ENCODE measurements around the gene OR4D2. TPM values are rescaled to one million over a fixed set of nuclear protein-coding genes. Genes with fewer than 3 reads are reported as not detected.
A peak's percentile ranks its signal among the peaks of the same experiment; 100 is the strongest.

The OR4D2 gene
- total and polyA plus RNA-seq, 7 experiments from 2014 or later = not detected

- Mint-ChIP-seq H3K36me3 (peaks cover 10 to 48% (median 14%) of the 10 kb centered on the region in 5 donors), H3K9me3 (no peaks in the 10 kb centered on the region), H3K27me3 (no peaks in the 10 kb centered on the region), H3K27ac (no peak overlapping the region), H3K4me1 (no peaks in the 10 kb centered on the region), H3K4me3 (no peak overlapping the region)
- Histone ChIP-seq H3K4me3 (ENCODE audit: low read length) (no peak overlapping the region), H3K9me3 (ENCODE audit: control insufficient read depth in 2 of 3, low read length in 3 of 3) (no peaks in the 10 kb centered on the region), H3K27me3 (ENCODE audit: control insufficient read depth in 2 of 2, insufficient read depth in 2 of 2, low read length in 2 of 2) (no peaks in the 10 kb centered on the region), H3K4me1 (ENCODE audit: control insufficient read depth in 2 of 2, insufficient read depth in 2 of 2, low read length in 2 of 2) (no peaks in the 10 kb centered on the region), H3K27ac (ENCODE audit: low read depth, low read length) (no peak overlapping the region), H3K36me3 (ENCODE audit: control insufficient read depth in 2 of 3, insufficient read depth in 3 of 3, low read length in 3 of 3) (peaks cover 0 to 52% (median 0%) of the 10 kb centered on the region in 3 experiments)
- POLR2A ChIA-PET = interaction anchor here (0.8 kb wide), 1 partner anchor 13 kb away, joined by 7 read pairs; no protein-coding TSS in a partner anchor
- intact Hi-C loops (cut with micrococcal nuclease) = no loop called here
- CTCF ChIA-PET = interaction anchor here (1.0 kb wide), 1 partner anchor 37 kb away, joined by 3 read pairs; no protein-coding TSS in a partner anchor
- ATAC-seq (no peak), DNase-seq (no peak)
Observed at GRCh38 chr17:58207451-58207850, 40.7 kb downstream of the OR4D2 start.

GRCh38 chr17:58208344-58208743 lies 41.6 kb downstream of the OR4D2 start:
- Histone ChIP-seq H3K4me3 (ENCODE audit: low read length) (no peak overlapping the region), H3K36me3 (ENCODE audit: control insufficient read depth in 2 of 3, insufficient read depth in 3 of 3, low read length in 3 of 3) (peaks cover 0 to 61% (median 0%) of the 10 kb centered on the region in 3 experiments), H3K27ac (ENCODE audit: low read depth, low read length) (no peak overlapping the region), H3K4me1 (ENCODE audit: control insufficient read depth in 2 of 2, insufficient read depth in 2 of 2, low read length in 2 of 2) (no peaks in the 10 kb centered on the region), H3K9me3 (ENCODE audit: control insufficient read depth in 2 of 3, low read length in 3 of 3) (no peaks in the 10 kb centered on the region), H3K27me3 (ENCODE audit: control insufficient read depth in 2 of 2, insufficient read depth in 2 of 2, low read length in 2 of 2) (no peaks in the 10 kb centered on the region)
- Mint-ChIP-seq H3K9me3 (no peaks in the 10 kb centered on the region), H3K36me3 (peaks cover 10 to 55% (median 20%) of the 10 kb centered on the region in 5 donors), H3K4me1 (no peaks in the 10 kb centered on the region), H3K27me3 (no peaks in the 10 kb centered on the region), H3K27ac (no peak overlapping the region), H3K4me3 (no peak overlapping the region)
- ATAC-seq (no peak), DNase-seq (no peak)
- CTCF ChIA-PET = interaction anchor here (1.0 kb wide), 1 partner anchor 38 kb away, joined by 3 read pairs; no protein-coding TSS in a partner anchor
- POLR2A ChIA-PET = interaction anchor here (0.6 kb wide), 1 partner anchor 16 kb away, joined by 3 read pairs; no protein-coding TSS in a partner anchor
- intact Hi-C loops (cut with micrococcal nuclease) = no loop called here

GRCh38 chr17:58210922-58211321 lies 44.1 kb downstream of the OR4D2 start:
- Mint-ChIP-seq H3K4me1 (no peaks in the 10 kb centered on the region), H3K36me3 (peaks cover 10 to 65% (median 26%) of the 10 kb centered on the region in 5 donors), H3K27me3 (no peaks in the 10 kb centered on the region), H3K27ac (no peak overlapping the region), H3K4me3 (no peak overlapping the region), H3K9me3 (no peaks in the 10 kb centered on the region)
- POLR2A ChIA-PET = no interaction called here
- intact Hi-C loops (cut with micrococcal nuclease) = no loop called here
- H3K36me3 ChIP-seq (ENCODE audit: control insufficient read depth in 2 of 3, insufficient read depth in 3 of 3, low read length in 3 of 3) = peaks cover 0 to 82% (median 0%) of the 10 kb centered on the region in 3 experiments
- ATAC-seq (no peak), DNase-seq (no peak)
- no peak overlapping the region for H3K27ac ChIP-seq (ENCODE audit: low read depth, low read length)
- H3K4me3 ChIP-seq (ENCODE audit: low read length) = no peak overlapping the region
- CTCF ChIA-PET = no interaction called here
- no peaks in the 10 kb centered on the region for H3K9me3 ChIP-seq (ENCODE audit: control insufficient read depth in 2 of 3, low read length in 3 of 3)
- H3K27me3 ChIP-seq (ENCODE audit: control insufficient read depth in 2 of 2, insufficient read depth in 2 of 2, low read length in 2 of 2) = no peaks in the 10 kb centered on the region
- H3K4me1 ChIP-seq (ENCODE audit: control insufficient read depth in 2 of 2, insufficient read depth in 2 of 2, low read length in 2 of 2) = no peaks in the 10 kb centered on the region

GRCh38 chr17:58215685-58216084 lies 48.9 kb downstream of the OR4D2 start:
- Histone ChIP-seq H3K27ac (ENCODE audit: low read depth, low read length) (no peak overlapping the region), H3K27me3 (ENCODE audit: control insufficient read depth in 2 of 2, insufficient read depth in 2 of 2, low read length in 2 of 2) (no peaks in the 10 kb centered on the region), H3K36me3 (ENCODE audit: control insufficient read depth in 2 of 3, insufficient read depth in 3 of 3, low read length in 3 of 3) (peaks cover 0 to 47% (median 0%) of the 10 kb centered on the region in 3 experiments), H3K9me3 (ENCODE audit: control insufficient read depth in 2 of 3, low read length in 3 of 3) (no peaks in the 10 kb centered on the region), H3K4me3 (ENCODE audit: low read length) (no peak overlapping the region), H3K4me1 (ENCODE audit: control insufficient read depth in 2 of 2, insufficient read depth in 2 of 2, low read length in 2 of 2) (peaks cover 8 to 9% of the 10 kb centered on the region in 2 donors)
- Mint-ChIP-seq H3K36me3 (peaks cover 4 to 36% (median 16%) of the 10 kb centered on the region in 5 donors), H3K27ac (peak overlapping the region in 1 of 9 donors; percentile 4), H3K4me3 (no peak overlapping the region), H3K4me1 (peaks cover 7 to 26% (median 18%) of the 10 kb centered on the region in 7 donors), H3K27me3 (no peaks in the 10 kb centered on the region), H3K9me3 (no peaks in the 10 kb centered on the region)
- CTCF ChIA-PET = no interaction called here
- POLR2A ChIA-PET = no interaction called here
- no peak for ATAC-seq
- DNase-seq = no peak
- intact Hi-C loops (cut with micrococcal nuclease) = loop anchor here (5.0 kb wide), 3 partner anchors 58 to 1128 kb away; partner anchors contain the start of gene AKAP1 (in 1 of the 2)

- H3K4me3 Mint-ChIP-seq = peak overlapping the region; percentile 18 to 94 (median 53)
Observed at GRCh38 chr17:58217766-58218165, 51.0 kb downstream of the OR4D2 start.

GRCh38 chr17:58219007-58219788 lies 52.4 kb downstream of the OR4D2 start, which contains the start of gene MKS1:
Gene MKS1, minus strand, starts transcription at chr17:58219255. Its CDS starts 25 bp downstream, at chr17:58219230.
- Histone ChIP-seq H3K9me3 (ENCODE audit: control insufficient read depth in 2 of 3, low read length in 3 of 3) (no peaks in the 10 kb centered on the region), H3K27ac (ENCODE audit: low read depth, low read length) (peak within 1 kb of the TSS; percentile 77), H3K4me1 (ENCODE audit: control insufficient read depth in 2 of 2, insufficient read depth in 2 of 2, low read length in 2 of 2) (peaks cover 8 to 9% of the 10 kb centered on the region in 2 donors), H3K36me3 (ENCODE audit: control insufficient read depth in 2 of 3, insufficient read depth in 3 of 3, low read length in 3 of 3) (peaks cover 0 to 18% (median 0%) of the 10 kb centered on the region in 3 experiments), H3K27me3 (ENCODE audit: control insufficient read depth in 2 of 2, insufficient read depth in 2 of 2, low read length in 2 of 2) (no peaks in the 10 kb centered on the region), H3K4me3 (ENCODE audit: low read length) (peak within 1 kb of the TSS; percentile 68)
- intact Hi-C loops (cut with micrococcal nuclease) = loop anchor here (1.0 to 5.0 kb wide), 18 partner anchors 19 to 1132 kb away; partner anchors contain the start of genes SRSF1 (in 2 of the 2), AKAP1 (in 1 of the 2), MRPS23 (in 1 of the 2) and PRR11 (in 1 of the 2)
- peaks cover 7 to 33% (median 23%) of the 10 kb centered on the region in 7 donors for H3K4me1 Mint-ChIP-seq
- ATAC-seq = peak; percentile 98
- H3K4me3 Mint-ChIP-seq = peak within 1 kb of the TSS; percentile 86 to 96 (median 94)
- DNase-seq = peak; percentile 90 to 96 (median 94)
- H3K27me3 Mint-ChIP-seq = peaks cover 0 to 18% (median 0%) of the 10 kb centered on the region in 5 donors
- peaks cover 0 to 9% (median 0%) of the 10 kb centered on the region in 5 donors for H3K36me3 Mint-ChIP-seq
- H3K9me3 Mint-ChIP-seq = no peaks in the 10 kb centered on the region
- ChIA-PET CTCF (interaction anchor here (0.6 to 1.0 kb wide), 2 partner anchors 20 to 97 kb away, joined by 3 to 4 read pairs; no protein-coding TSS in a partner anchor), POLR2A (interaction anchor here (0.8 to 1.9 kb wide), 4 partner anchors 19 to 370 kb away, joined by 4 to 7 read pairs (median 5); partner anchors contain the start of genes MRPS23 and SRSF1)
- H3K27ac Mint-ChIP-seq = peak within 1 kb of the TSS; percentile 92 to 98 (median 97)

More at GRCh38 chr17:58217766-58218165, 51.0 kb downstream of the OR4D2 start:
- peaks cover 7 to 33% (median 23%) of the 10 kb centered on the region in 7 donors for H3K4me1 Mint-ChIP-seq
- Histone ChIP-seq H3K4me3 (ENCODE audit: low read length) (no peak overlapping the region), H3K27me3 (ENCODE audit: control insufficient read depth in 2 of 2, insufficient read depth in 2 of 2, low read length in 2 of 2) (no peaks in the 10 kb centered on the region), H3K36me3 (ENCODE audit: control insufficient read depth in 2 of 3, insufficient read depth in 3 of 3, low read length in 3 of 3) (peaks cover 0 to 32% (median 0%) of the 10 kb centered on the region in 3 experiments), H3K27ac (ENCODE audit: low read depth, low read length) (no peak overlapping the region), H3K4me1 (ENCODE audit: control insufficient read depth in 2 of 2, insufficient read depth in 2 of 2, low read length in 2 of 2) (peaks cover 8 to 9% of the 10 kb centered on the region in 2 donors), H3K9me3 (ENCODE audit: control insufficient read depth in 2 of 3, low read length in 3 of 3) (no peaks in the 10 kb centered on the region)
- CTCF ChIA-PET = interaction anchor here (0.6 to 0.7 kb wide), 2 partner anchors 79 to 143 kb away, joined by 3 read pairs; no protein-coding TSS in a partner anchor
- peaks cover 2 to 21% (median 9%) of the 10 kb centered on the region in 5 donors for H3K36me3 Mint-ChIP-seq
- H3K27ac Mint-ChIP-seq = peak overlapping the region; percentile 2 to 98 (median 83)
- POLR2A ChIA-PET = no interaction called here
- DNase-seq (no peak), ATAC-seq (no peak)
- H3K9me3 Mint-ChIP-seq = no peaks in the 10 kb centered on the region
- intact Hi-C loops (cut with micrococcal nuclease) = loop anchor here (2.0 to 5.0 kb wide), 8 partner anchors 31 to 1130 kb away; partner anchors contain the start of genes AKAP1 (in 1 of the 2), SUPT4H1 (in 1 of the 2) and TSPOAP1 (in 1 of the 2)
- H3K27me3 Mint-ChIP-seq = peaks cover 0 to 10% (median 0%) of the 10 kb centered on the region in 5 donors
